ENCODE measurements around the gene TPCN2. TPM values are rescaled to one million over a fixed set of nuclear protein-coding genes. Genes with fewer than 3 reads are reported as not detected.
"Not testable (repeated sequence)": the region's sequence is repeated elsewhere in the genome, so short reads cannot be mapped to it uniquely, and the experiment has no call there.

TPCN2 gene
- total RNA-seq, 1 donor from 2014 or later: 17.1 TPM

GRCh38 chr11:69073469-69073868, 24.7 kb downstream of the TPCN2 start:
- DNase-seq (ENCODE audit: low spot score): no peak

DNA sequence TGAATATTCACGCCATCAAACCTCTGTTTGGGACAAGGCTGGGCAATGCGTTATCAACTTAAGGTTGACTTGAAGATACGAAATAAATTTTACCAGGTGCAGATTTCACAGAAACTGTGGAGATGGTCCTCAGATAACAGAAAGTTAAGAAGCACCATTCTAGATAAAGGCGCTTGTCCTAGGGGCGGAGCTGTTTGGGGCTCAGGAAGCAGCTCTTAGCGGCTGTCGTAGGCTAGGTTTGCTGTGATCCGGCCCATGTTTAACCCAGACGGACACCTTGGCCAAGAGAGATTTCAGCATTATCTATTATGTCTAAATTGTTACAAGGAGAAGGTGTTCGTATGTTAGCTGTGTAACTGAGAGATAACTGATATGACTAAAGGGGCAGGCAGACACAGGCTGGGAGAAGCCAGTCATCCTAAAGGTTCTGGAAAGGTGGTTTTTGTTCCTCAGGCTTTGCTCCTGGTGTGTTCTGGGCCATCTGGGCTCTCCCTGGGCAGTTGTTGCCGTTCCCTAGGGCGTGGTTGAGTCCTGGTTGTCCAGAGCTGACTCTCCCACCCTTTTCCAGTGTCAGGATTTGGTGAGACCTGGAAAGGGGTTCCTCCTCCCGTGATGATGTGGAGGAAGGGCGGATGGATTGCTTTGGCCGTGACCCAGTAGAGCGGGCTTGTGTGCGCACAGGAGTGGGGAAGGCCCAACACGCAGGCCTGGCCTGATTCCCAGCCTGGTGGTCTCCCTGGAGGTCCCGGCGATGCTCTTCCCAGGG, 25.8 kb downstream of the TPCN2 start:
- no peak for DNase-seq (ENCODE audit: low spot score)

DNA sequence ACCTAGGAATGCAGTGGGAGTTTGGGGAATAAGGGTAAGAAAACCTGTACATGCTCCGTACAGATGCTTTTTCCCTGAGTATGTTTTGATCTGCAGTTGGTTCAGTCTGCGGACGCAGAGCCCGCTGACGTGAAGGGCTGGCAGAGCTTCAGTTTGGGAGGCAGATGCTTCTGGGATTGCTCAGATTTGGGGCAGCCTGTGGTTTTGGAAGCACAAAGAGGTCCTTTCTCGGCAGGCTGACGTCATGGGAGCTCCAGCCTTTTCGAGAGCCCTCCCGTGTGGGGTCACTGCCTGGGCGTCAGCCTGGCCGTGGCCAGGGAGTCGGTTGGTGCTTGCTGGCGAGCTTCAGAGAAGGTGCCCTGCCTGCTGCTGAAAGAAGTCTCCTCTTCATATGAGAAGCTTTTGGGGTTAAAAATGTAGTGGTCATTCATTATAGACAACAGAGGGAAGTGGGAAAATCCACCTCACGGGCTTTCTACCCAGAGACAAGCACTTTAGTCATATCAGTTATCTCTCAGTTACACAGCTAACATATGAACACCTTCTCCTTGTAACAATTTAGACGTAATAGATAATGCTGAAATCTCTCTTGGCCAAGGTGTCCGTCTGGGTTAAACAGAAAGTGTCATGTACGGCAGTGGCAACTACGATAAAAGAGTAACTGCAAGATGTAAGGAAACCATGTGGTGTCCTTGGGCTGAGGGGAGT, 26.8 kb downstream of the TPCN2 start:
- no peak for DNase-seq (ENCODE audit: low spot score)

GRCh38 chr11:69076129-69076791, 27.5 kb downstream of the TPCN2 start:
- DNase-seq (ENCODE audit: low spot score): no peak

DNA sequence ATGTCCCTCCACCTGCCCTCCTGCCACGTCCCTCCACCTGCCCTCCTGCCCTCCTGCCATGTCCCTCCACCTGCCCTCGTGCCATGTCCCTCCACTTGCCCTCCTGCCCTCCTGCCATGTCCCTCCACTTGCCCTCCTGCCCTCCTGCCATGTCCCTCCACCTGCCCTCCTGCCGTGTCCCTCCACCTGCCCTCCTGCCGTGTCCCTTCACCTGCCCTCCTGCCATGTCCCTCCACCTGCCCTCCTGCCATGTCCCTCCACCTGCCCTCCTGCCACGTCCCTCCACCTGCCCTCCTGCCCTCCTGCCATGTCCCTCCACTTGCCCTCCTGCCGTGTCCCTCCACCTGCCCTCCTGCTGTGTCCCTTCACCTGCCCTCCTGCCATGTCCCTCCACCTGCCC, 28.2 kb downstream of the TPCN2 start:
- DNase-seq (ENCODE audit: low spot score): not testable (repeated sequence)

DNA sequence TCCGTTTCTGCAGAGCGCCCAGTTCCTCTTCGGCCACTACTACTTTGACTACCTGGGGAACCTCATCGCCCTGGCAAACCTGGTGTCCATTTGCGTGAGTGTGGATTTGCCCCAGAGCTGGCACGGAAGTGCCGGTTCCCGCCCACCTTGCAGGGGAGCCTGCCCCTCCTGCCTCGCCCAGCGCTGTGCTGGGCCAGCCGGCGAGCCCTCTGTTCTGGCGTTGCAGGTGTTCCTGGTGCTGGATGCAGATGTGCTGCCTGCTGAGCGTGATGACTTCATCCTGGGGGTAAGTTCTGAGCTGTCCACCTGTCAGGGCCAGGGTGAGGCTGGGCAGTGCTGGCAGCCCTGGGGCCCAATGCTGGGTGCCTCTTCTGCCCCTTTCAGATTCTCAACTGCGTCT, 29.8 kb downstream of the TPCN2 start:
- no peak for DNase-seq (ENCODE audit: low spot score)

- DNase-seq (ENCODE audit: low spot score): no peak
These were observed 30.3 kb downstream of the TPCN2 start for GRCh38 chr11:69078930-69079605.

GRCh38 chr11:69079661-69080256, 31.0 kb downstream of the TPCN2 start:
- no peak for DNase-seq (ENCODE audit: low spot score)

DNA sequence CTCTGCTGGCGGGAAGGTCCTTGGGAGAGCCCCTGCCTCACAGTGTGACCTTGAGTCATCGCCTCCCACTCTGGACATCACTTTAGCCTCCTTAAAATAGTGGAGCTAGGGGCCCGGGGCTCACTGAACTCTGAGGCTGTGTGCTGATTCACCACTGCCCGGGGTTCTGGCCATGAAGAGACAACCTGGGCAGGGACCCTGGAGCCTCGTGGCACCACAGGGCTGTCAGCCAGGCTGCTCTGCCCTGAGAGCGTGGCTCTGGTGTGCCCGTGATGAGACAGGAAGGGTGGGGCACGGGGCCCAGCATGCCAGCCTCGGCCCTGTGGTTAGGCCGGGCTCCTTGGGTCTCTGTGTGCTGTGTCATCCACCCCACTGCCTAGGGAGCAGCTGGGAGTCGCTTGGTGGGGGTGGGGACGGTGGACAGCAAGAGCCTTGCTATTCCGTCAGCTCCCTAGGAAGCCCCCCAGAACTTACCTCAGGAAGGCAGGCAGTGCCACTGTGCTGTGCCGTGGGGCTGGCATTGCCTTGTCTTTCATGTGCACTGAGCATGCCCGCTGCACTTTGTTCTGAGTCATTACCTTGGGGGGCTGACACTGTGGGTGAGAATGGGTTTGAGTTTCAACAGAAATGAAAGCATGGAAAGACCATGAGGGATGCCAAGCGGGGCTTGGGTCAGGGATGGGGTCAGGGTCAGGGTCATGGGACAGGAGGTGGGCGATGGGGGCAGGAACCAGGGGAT, 31.7 kb downstream of the TPCN2 start:
- no peak for DNase-seq (ENCODE audit: low spot score)

DNA sequence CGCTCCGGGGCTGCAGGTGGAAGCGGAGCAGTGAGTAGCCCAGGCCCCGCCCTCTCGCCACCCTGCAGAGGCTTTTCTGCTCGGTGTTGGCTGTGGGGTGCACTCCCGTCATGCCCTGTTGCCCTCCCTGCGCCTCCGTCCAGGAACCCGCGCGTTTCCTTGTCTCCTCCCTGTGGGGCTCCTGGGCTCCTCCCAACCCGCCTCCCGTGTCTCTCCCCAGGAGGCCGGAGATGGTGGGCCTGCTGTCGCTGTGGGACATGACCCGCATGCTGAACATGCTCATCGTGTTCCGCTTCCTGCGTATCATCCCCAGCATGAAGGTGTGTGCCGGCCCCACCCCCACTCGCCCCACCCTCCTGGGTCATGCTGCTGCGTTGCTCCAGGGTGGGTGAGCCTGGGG, 32.4 kb downstream of the TPCN2 start:
- DNase-seq (ENCODE audit: low spot score): no peak

GRCh38 chr11:69083531-69084247, 35.0 kb downstream of the TPCN2 start:
- no peak for DNase-seq (ENCODE audit: low spot score)

DNA sequence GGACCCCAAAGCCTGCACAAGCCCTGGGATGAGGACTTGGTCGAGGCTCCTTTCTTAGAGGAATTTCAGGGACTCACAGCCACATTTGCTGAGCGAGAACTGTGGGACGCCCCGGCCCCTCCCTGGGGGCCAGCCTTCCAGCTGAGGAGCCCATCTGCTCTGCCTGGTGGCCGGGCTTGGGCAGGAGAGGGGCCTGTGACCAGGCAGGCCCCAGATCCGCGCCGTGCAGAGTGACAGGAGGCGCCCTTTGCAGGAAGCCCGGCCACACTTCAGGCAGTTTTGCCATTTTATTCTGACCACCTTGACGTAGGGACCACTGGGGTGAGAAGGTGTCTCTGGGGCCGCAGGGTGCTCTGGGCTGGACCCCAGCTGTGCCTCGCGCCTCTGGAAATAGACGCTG, 35.6 kb downstream of the TPCN2 start:
- DNase-seq (ENCODE audit: low spot score): no peak

GRCh38 chr11:69085490-69086095, 36.9 kb downstream of the TPCN2 start:
- no peak for DNase-seq (ENCODE audit: low spot score)

- DNase-seq (ENCODE audit: low spot score): no peak
These were observed 37.7 kb downstream of the TPCN2 start for GRCh38 chr11:69086152-69087132.

GRCh38 chr11:69087133-69087524, 38.4 kb downstream of the TPCN2 start:
- DNase-seq (ENCODE audit: low spot score): no peak

- no peak for DNase-seq (ENCODE audit: low spot score)
These were observed 39.1 kb downstream of the TPCN2 start for GRCh38 chr11:69087811-69088210.

- no peak for DNase-seq (ENCODE audit: low spot score)
These were observed 40.0 kb downstream of the TPCN2 start for GRCh38 chr11:69088676-69089146.

GRCh38 chr11:69089258-69089657, 40.5 kb downstream of the TPCN2 start:
- DNase-seq (ENCODE audit: low spot score): no peak

Measured in mesenteric fat pad (tissue), 1 donor.